ENCODE results near the gene LSR. TPM values are rescaled to one million over a fixed set of nuclear protein-coding genes. Genes with fewer than 3 reads are reported as not detected.

Gene LSR
- polyA plus RNA-seq, 1 experiment: 0.42 TPM

- H3K36me3 ChIP-seq (ENCODE audit: control insufficient read depth, insufficient read depth, low read length): no peaks in the 10 kb centered on the region
- H3K4me3 ChIP-seq (ENCODE audit: low read depth, low read length): no peak overlapping the region
- CTCF ChIA-PET: no interaction called here
- no peak for TF ChIP-seq CTCF (IDR thresholded peaks at IDR 0.05; ENCODE audit: insufficient read depth, low read depth, low read length)
- POLR2A ChIA-PET: no interaction called here
- peaks cover 15% of the 10 kb centered on the region for H3K27me3 ChIP-seq (ENCODE audit: control insufficient read depth, insufficient read depth, low read length)
- no peak for DNase-seq (ENCODE audit: low read depth)
Observed at GRCh38 chr19:35295792-35296462, 47.1 kb downstream of the LSR start.

GRCh38 chr19:35296644-35297514 is 48.1 kb downstream of the LSR start:
- CTCF ChIA-PET: no interaction called here
- TF ChIP-seq CTCF (IDR thresholded peaks at IDR 0.05; ENCODE audit: insufficient read depth, low read depth, low read length): no peak
- no peak for DNase-seq (ENCODE audit: low read depth)
- POLR2A ChIA-PET: no interaction called here
- H3K4me3 ChIP-seq (ENCODE audit: low read depth, low read length): no peak overlapping the region
- H3K27me3 ChIP-seq (ENCODE audit: control insufficient read depth, insufficient read depth, low read length): peaks cover 15% of the 10 kb centered on the region
- no peaks in the 10 kb centered on the region for H3K36me3 ChIP-seq (ENCODE audit: control insufficient read depth, insufficient read depth, low read length)

- Histone ChIP-seq H3K36me3 (ENCODE audit: control insufficient read depth, insufficient read depth, low read length) (no peaks in the 10 kb centered on the region), H3K27me3 (ENCODE audit: control insufficient read depth, insufficient read depth, low read length) (peaks cover 13% of the 10 kb centered on the region), H3K4me3 (ENCODE audit: low read depth, low read length) (no peak overlapping the region)
- TF ChIP-seq CTCF (IDR thresholded peaks at IDR 0.05; ENCODE audit: insufficient read depth, low read depth, low read length): no peak
- ChIA-PET POLR2A (no interaction called here), CTCF (no interaction called here)
- no peak for DNase-seq (ENCODE audit: low read depth)
Observed at GRCh38 chr19:35297515-35297848, 48.7 kb downstream of the LSR start.

GRCh38 chr19:35297922-35298321 is 49.1 kb downstream of the LSR start:
- no peak overlapping the region for H3K4me3 ChIP-seq (ENCODE audit: low read depth, low read length)
- no peak for DNase-seq (ENCODE audit: low read depth)
- no peaks in the 10 kb centered on the region for H3K36me3 ChIP-seq (ENCODE audit: control insufficient read depth, insufficient read depth, low read length)
- no peak for TF ChIP-seq CTCF (IDR thresholded peaks at IDR 0.05; ENCODE audit: insufficient read depth, low read depth, low read length)
- ChIA-PET CTCF (no interaction called here), POLR2A (no interaction called here)
- peaks cover 12% of the 10 kb centered on the region for H3K27me3 ChIP-seq (ENCODE audit: control insufficient read depth, insufficient read depth, low read length)

GRCh38 chr19:35298561-35298972 is 49.8 kb downstream of the LSR start:
- POLR2A ChIA-PET: no interaction called here
- TF ChIP-seq CTCF (IDR thresholded peaks at IDR 0.05; ENCODE audit: insufficient read depth, low read depth, low read length): no peak
- H3K4me3 ChIP-seq (ENCODE audit: low read depth, low read length): no peak overlapping the region
- no peaks in the 10 kb centered on the region for H3K36me3 ChIP-seq (ENCODE audit: control insufficient read depth, insufficient read depth, low read length)
- no peak for DNase-seq (ENCODE audit: low read depth)
- H3K27me3 ChIP-seq (ENCODE audit: control insufficient read depth, insufficient read depth, low read length): peaks cover 7% of the 10 kb centered on the region
- CTCF ChIA-PET: no interaction called here
